K562 (cell line): Measurements from ENCODE around the gene MAPK8IP1. TPM values are rescaled to one million over a fixed set of nuclear protein-coding genes. Genes with fewer than 3 reads are reported as not detected.
A peak's percentile ranks its signal among the peaks of the same experiment; 100 is the strongest.

ENCODE experiments used
- ARID2 ChIP-seq: fragments of 450-650 bp; IDR thresholded peaks from 2 replicates; pipeline ENCODE4 v1.6.1; 2017; ENCODE audit warnings: antibody characterized with exemption, mild to moderate bottlenecking
- BACH1 ChIP-seq: fragments of 200-800 bp; sonication (Bioruptor generic); IDR thresholded peaks from 2 replicates; pipeline ENCODE4 v1.6.1; 2016; ENCODE audit warnings: missing genetic modification characterization, missing compliant biosample characterization
- BCOR ChIP-seq: fragments of 450-650 bp; IDR thresholded peaks from 2 replicates; pipeline ENCODE4 v1.6.1; 2016
- HCFC1 ChIP-seq: IDR thresholded peaks from 2 replicates; pipeline ENCODE4 v1.6.1; 2012; ENCODE audit warnings: low read depth, low read length, improper control_type of control experiment
- HDAC3 ChIP-seq: fragments of 450-650 bp; IDR thresholded peaks from 2 replicates; pipeline ENCODE4 v1.6.1; 2018; ENCODE audit warnings: borderline replicate concordance, mild to moderate bottlenecking, moderate library complexity; ENCODE audit not compliant: partially characterized antibody
- HNRNPL ChIP-seq: fragments of 200-400 bp; formaldehyde crosslinking; IDR thresholded peaks from 2 replicates; pipeline ENCODE4 v1.6.1; 2017; ENCODE audit warnings: low read depth, mild to moderate bottlenecking, low read length
- KDM5B ChIP-seq: fragments of 200-600 bp; sonication (generic); IDR thresholded peaks from 2 replicates; pipeline ENCODE4 v1.6.1; 2012; ENCODE audit warnings: low read depth, mild to moderate bottlenecking, moderate library complexity, low read length, control low read depth, inconsistent platforms; ENCODE audit not compliant: insufficient replicate concordance
- MBD2 ChIP-seq: sonication (generic); IDR thresholded peaks from 2 replicates; pipeline ENCODE4 v1.6.1; 2016; ENCODE audit warnings: low read depth, borderline replicate concordance
- MEF2A ChIP-seq: IDR thresholded peaks from 2 replicates; pipeline ENCODE4 v1.6.1; 2011; ENCODE audit warnings: low read depth, mild to moderate bottlenecking, low read length, moderate library complexity; ENCODE audit not compliant: control insufficient read depth
- MTA3 ChIP-seq: fragments of 450-650 bp; formaldehyde crosslinking; IDR thresholded peaks from 2 replicates; pipeline ENCODE4 v1.6.1; 2017; ENCODE audit warnings: mild to moderate bottlenecking, borderline replicate concordance
- PCBP2 ChIP-seq: fragments of 200-400 bp; formaldehyde crosslinking; IDR thresholded peaks from 2 replicates; pipeline ENCODE4 v1.6.1; 2018; ENCODE audit warnings: low read length, low read depth, mild to moderate bottlenecking, moderate library complexity; ENCODE audit not compliant: poor library complexity, severe bottlenecking
- RBBP5 ChIP-seq: fragments of 200-600 bp; sonication (generic); IDR thresholded peaks from 2 replicates; pipeline ENCODE4 v1.6.1; 2012; ENCODE audit warnings: borderline replicate concordance, mild to moderate bottlenecking, low read length, control low read depth, inconsistent platforms; ENCODE audit not compliant: insufficient read depth, poor library complexity, severe bottlenecking
- TCF3 ChIP-seq: sonication (generic); formaldehyde crosslinking; IDR thresholded peaks from 2 replicates; pipeline ENCODE4 v1.4.0; 2020; ENCODE audit warnings: mild to moderate bottlenecking, missing genetic modification reagents
- TSC22D4 ChIP-seq: fragments of 450-650 bp; IDR thresholded peaks from 2 replicates; pipeline ENCODE4 v1.6.1; 2016; ENCODE audit warnings: missing genetic modification characterization, missing biosample characterization, control low read depth
- U2AF2 ChIP-seq: fragments of 200-400 bp; formaldehyde crosslinking; optimal IDR thresholded peaks from 2 replicates; pipeline ENCODE3; 2017; ENCODE audit warnings: low read depth, mild to moderate bottlenecking, low read length
- ZNF197 ChIP-seq: fragments of 200-800 bp; sonication (Bioruptor generic); IDR thresholded peaks from 2 replicates; pipeline ENCODE4 v1.6.1; 2016; ENCODE audit warnings: low read depth, missing genetic modification characterization, missing compliant biosample characterization
- ZNF217 ChIP-seq: sonication (generic); formaldehyde crosslinking; IDR thresholded peaks from 2 replicates; pipeline ENCODE4 v1.8.0; 2022; ENCODE audit warnings: mild to moderate bottlenecking, missing genetic modification reagents
- ZNF311 ChIP-seq: fragments of 250-450 bp; sonication (Bioruptor Pico); IDR thresholded peaks from 2 replicates; pipeline ENCODE4 v1.4.0; 2020; ENCODE audit warnings: mild to moderate bottlenecking, moderate library complexity
- ZNF583 ChIP-seq: fragments of 250-450 bp; sonication (Bioruptor Pico); IDR thresholded peaks from 2 replicates; pipeline ENCODE4 v1.4.0; 2020
- polyA plus RNA-seq, 8 experiments: library from polyadenylated mRNA; depleted of rRNA in 4 of 8; stranded (reverse) in 5 of 8; unstranded in 3 of 8; fragments of >200 nt; fragmentation: Nextera tagmentation in 2 of 8; fragmentation: Illumina TruSeq in 1 of 8; extraction: Ambion mirVana in 2 of 8; extraction: Trizol in 1 of 8; gene quantifications; 2 replicates each; pipeline versions ENCODE4 v1.2.1 to v1.2.3, GENCODE V29; 2011 to 2014; ENCODE audit warnings: inconsistent platforms in 1 of 8, missing spikeins in 1 of 8
- total RNA-seq, 7 experiments: library from RNA; depleted of rRNA in 6 of 7; stranded (reverse); fragments of >200 nt in 6 of 7; fragmentation: Illumina TruSeq in 2 of 7; extraction: Trizol in 2 of 7; gene quantifications; 2 replicates each; pipeline versions ENCODE4 v1.2.1 to v1.2.3, GENCODE V29; 2011 to 2021; ENCODE audit warnings: low replicate concordance in 1 of 7
- TF ChIP-seq, protein P1 (sequence below): fragments of 450-650 bp; IDR thresholded peaks from 2 replicates; pipeline ENCODE4 v1.6.1; 2018; ENCODE audit not compliant: partially characterized antibody
- TF ChIP-seq, protein P2 (sequence below): fragments of 150-350 bp; IDR thresholded peaks from 2 replicates; pipeline ENCODE4 v1.6.1; 2014; ENCODE audit warnings: low read depth, mild to moderate bottlenecking, low read length, borderline replicate concordance

Gene MAPK8IP1
- total and polyA plus RNA-seq, 9 of the 15 experiments (the other 6 are each of a cell fraction or from before 2014, with no cell fraction given): 0.13 to 6.9 (median 2.5) TPM

DNA sequence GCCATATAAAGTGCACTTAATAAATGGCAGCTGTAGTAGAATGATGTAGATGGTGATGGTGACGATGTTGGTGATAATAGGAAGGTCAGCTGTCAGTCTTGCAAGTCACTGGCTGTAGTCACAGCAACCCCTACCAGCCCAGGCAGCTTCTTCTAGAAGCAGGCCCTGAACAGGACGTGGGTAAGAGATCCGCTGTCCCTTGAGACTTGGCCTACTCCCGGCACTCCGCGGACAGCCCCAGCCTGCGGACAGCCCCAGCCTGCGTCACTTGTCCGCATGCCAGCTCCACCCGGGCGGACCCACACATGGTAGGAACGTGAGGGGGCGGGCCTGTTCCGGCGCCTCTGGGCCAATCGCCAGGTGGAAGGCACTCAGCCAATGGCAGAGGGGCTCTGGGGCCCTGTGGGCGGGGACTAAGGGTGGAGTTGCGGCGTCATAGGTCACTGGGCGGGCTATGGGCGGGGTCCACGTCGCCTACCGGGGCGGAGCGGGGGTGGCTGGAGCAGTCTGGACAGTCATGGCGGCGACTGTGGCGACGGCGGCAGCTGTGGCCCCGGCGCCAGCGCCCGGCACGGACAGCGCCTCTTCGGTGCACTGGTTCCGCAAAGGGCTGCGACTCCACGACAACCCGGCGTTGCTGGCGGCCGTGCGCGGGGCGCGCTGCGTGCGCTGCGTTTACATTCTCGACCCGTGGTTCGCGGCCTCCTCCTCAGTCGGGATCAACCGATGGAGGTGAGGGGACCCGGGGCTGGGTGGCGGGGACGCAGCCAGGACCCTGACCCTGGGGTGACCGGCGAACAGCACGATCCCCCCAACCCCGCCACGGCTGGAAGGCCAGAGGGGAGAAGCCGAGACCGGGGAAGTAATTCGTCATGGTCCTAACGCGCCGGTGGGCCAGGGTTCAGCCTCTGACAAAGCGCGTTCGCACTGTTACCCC, 38.2 kb upstream of the MAPK8IP1 start, which contains the start of gene CRY2 (continued):
- TF ChIP-seq U2AF2: no peak
- peak; percentile 52 for TF ChIP-seq HCFC1
- TF ChIP-seq MBD2: peak; percentile 67; the same call in 1 of the 2 replicates
- peak; percentile 94 for TF ChIP-seq KDM5B
- no peak for TF ChIP-seq ARID2
- TF ChIP-seq PCBP2: no peak
- no peak for TF ChIP-seq BACH1 (tag)
- TF ChIP-seq MEF2A: no peak
- TF ChIP-seq ZNF217 (CRISPR knock-in tag): no peak
- peak; percentile 65 for TF ChIP-seq RBBP5
- TF ChIP-seq HDAC3: no peak
- TF ChIP-seq MTA3: 0 out of 2 replicates have a peak, but pooled peaks have one; percentile 46
- TF ChIP-seq TSC22D4: no peak
- no peak for TF ChIP-seq ZNF311 (CRISPR knock-in tag)
- TF ChIP-seq, protein P1, sequence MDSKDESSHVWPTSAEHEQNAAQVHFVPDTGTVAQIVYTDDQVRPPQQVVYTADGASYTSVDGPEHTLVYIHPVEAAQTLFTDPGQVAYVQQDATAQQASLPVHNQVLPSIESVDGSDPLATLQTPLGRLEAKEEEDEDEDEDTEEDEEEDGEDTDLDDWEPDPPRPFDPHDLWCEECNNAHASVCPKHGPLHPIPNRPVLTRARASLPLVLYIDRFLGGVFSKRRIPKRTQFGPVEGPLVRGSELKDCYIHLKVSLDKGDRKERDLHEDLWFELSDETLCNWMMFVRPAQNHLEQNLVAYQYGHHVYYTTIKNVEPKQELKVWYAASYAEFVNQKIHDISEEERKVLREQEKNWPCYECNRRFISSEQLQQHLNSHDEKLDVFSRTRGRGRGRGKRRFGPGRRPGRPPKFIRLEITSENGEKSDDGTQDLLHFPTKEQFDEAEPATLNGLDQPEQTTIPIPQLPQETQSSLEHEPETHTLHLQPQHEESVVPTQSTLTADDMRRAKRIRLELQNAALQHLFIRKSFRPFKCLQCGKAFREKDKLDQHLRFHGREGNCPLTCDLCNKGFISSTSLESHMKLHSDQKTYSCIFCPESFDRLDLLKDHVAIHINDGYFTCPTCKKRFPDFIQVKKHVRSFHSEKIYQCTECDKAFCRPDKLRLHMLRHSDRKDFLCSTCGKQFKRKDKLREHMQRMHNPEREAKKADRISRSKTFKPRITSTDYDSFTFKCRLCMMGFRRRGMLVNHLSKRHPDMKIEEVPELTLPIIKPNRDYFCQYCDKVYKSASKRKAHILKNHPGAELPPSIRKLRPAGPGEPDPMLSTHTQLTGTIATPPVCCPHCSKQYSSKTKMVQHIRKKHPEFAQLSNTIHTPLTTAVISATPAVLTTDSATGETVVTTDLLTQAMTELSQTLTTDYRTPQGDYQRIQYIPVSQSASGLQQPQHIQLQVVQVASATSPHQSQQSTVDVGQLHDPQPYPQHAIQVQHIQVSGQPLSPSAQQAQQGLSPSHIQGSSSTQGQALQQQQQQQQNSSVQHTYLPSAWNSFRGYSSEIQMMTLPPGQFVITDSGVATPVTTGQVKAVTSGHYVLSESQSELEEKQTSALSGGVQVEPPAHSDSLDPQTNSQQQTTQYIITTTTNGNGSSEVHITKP: peak; percentile 85
- no peak for TF ChIP-seq ZNF197 (CRISPR knock-in tag)
- 0 out of 2 replicates have a peak, but pooled peaks have one; percentile 5 for TF ChIP-seq TCF3
- peak; percentile 7; the same call in 1 of the 2 replicates for TF ChIP-seq HNRNPL
- TF ChIP-seq ZNF583 (CRISPR knock-in tag): 0 out of 2 replicates have a peak, but pooled peaks have one; percentile 59
- peak; percentile 56; the same call in 1 of the 2 replicates for TF ChIP-seq BCOR
- TF ChIP-seq, protein P2, sequence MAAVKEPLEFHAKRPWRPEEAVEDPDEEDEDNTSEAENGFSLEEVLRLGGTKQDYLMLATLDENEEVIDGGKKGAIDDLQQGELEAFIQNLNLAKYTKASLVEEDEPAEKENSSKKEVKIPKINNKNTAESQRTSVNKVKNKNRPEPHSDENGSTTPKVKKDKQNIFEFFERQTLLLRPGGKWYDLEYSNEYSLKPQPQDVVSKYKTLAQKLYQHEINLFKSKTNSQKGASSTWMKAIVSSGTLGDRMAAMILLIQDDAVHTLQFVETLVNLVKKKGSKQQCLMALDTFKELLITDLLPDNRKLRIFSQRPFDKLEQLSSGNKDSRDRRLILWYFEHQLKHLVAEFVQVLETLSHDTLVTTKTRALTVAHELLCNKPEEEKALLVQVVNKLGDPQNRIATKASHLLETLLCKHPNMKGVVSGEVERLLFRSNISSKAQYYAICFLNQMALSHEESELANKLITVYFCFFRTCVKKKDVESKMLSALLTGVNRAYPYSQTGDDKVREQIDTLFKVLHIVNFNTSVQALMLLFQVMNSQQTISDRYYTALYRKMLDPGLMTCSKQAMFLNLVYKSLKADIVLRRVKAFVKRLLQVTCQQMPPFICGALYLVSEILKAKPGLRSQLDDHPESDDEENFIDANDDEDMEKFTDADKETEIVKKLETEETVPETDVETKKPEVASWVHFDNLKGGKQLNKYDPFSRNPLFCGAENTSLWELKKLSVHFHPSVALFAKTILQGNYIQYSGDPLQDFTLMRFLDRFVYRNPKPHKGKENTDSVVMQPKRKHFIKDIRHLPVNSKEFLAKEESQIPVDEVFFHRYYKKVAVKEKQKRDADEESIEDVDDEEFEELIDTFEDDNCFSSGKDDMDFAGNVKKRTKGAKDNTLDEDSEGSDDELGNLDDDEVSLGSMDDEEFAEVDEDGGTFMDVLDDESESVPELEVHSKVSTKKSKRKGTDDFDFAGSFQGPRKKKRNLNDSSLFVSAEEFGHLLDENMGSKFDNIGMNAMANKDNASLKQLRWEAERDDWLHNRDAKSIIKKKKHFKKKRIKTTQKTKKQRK: no peak
